Epithelial cell of esophagus (primary cell): Measurements from ENCODE around the gene WDR93.

Experiments used
- DNase-seq: peaks from one replicate; pipeline ENCODE4 v3.0.0; 2010; ENCODE audit warnings: low read depth
- H3K4me3 ChIP-seq: 2 replicates; pipeline ENCODE4 v1.5.1; 2011; ENCODE audit warnings: mild to moderate bottlenecking, low read length, control low read depth
- CTCF ChIP-seq: IDR thresholded peaks from 2 replicates; pipeline ENCODE4 v1.5.1; 2011; ENCODE audit warnings: low read depth, mild to moderate bottlenecking, low read length, control low read depth, inconsistent platforms; ENCODE audit not compliant: insufficient read depth; ENCODE audit errors: missing control alignments

WDR93 gene

GRCh38 chr15:89714775-89715174, 24.2 kb downstream of the WDR93 start:
- TF ChIP-seq CTCF, result no peak
- no peak for DNase-seq
- H3K4me3 ChIP-seq, result no peak overlapping the region

GRCh38 chr15:89723031-89723430, 32.4 kb downstream of the WDR93 start:
- TF ChIP-seq CTCF, result no peak
- no peak for DNase-seq
- H3K4me3 ChIP-seq, result no peak overlapping the region

- no peak for TF ChIP-seq CTCF
Measured at GRCh38 chr15:89724621-89725020, 34.0 kb downstream of the WDR93 start.

DNA sequence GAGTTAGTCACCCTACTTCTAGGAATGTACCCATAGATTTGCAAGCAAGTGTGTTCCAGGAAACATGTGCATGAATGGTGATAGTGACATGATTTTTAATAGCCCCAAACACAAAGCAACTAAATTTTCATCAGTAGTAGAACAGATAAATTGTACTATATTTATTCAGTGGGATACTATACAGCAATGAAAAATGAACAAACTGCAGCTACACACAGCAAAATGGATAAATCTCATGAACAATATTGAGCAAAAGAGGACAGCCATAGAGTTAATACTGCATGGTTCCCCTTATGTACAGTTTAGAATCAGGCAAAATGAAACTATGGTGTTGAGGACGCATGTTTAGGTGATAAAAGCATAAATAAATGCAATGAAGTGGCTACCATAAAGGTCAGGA, 34.5 kb downstream of the WDR93 start:
- no peak for DNase-seq
- TF ChIP-seq CTCF, result no peak
- H3K4me3 ChIP-seq, result no peak overlapping the region

More at GRCh38 chr15:89724621-89725020, 34.0 kb downstream of the WDR93 start:
- no peak for DNase-seq
- no peak overlapping the region for H3K4me3 ChIP-seq

GRCh38 chr15:89728254-89728653, 37.6 kb downstream of the WDR93 start:
- no peak for TF ChIP-seq CTCF
- H3K4me3 ChIP-seq, result no peak overlapping the region
- DNase-seq, result no peak

GRCh38 chr15:89731275-89731674, 40.7 kb downstream of the WDR93 start:
- no peak for DNase-seq
- no peak overlapping the region for H3K4me3 ChIP-seq
- no peak for TF ChIP-seq CTCF

DNA sequence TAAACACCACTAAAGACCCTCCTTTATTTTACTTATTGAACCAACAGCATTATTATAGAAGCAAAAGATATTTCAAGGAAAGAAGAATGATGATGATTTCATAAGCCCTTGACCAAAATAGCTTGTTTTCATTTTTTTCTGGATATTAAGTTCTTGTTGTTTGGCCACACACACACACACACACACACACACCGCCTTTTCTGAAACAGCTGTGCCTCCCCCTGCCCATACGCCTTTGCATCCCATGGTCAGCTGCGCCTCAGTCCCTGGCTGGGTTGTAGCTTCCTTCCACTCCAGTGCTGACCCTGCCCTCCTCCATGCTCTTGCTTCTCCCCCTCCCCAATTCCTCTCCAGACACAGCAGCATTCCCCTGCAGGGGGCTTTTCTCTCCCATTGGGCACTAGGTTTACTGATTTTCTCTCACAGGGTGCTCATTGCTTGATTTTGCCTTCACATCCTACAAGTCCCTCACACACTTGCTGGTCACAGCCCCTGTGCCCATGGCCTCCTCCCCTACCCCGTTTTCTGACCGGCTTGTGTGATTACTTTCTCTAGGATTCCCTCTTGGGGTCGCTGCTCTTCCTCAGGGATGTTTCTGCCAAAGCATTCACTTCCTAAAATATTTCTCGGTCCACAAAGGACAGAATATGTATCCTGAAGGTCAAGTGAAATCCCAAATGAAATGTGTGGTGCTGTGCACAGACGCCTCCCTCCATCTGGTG, 42.0 kb downstream of the WDR93 start:
- DNase-seq, result no peak
- no peak for TF ChIP-seq CTCF

More for the DNA sequence above, 42.0 kb downstream of the WDR93 start:
- no peak overlapping the region for H3K4me3 ChIP-seq
